Measurements from ENCODE around the gene MAT1A.
"Not testable (repeated sequence)": the region's sequence is repeated elsewhere in the genome, so short reads cannot be mapped to it uniquely, and the experiment has no call there.

Gene MAT1A

GRCh38 chr10:80223031-80223419, 66.4 kb downstream of the MAT1A start:
- not testable (repeated sequence) for H3K27ac ChIP-seq (replicated peaks); H3K4me3 ChIP-seq (replicated peaks; ENCODE audit: insufficient read depth, low read length); DNase-seq (ENCODE audit: low read depth in 1 of 2, low spot score in 1 of 2); H3K27me3 ChIP-seq (ENCODE audit: insufficient read depth, poor library complexity, severe bottlenecking)

All from HL-60 (cell line).